IMR-90 (cell line): Measurements from ENCODE around the gene FARP1. TPM values are rescaled to one million over a fixed set of nuclear protein-coding genes. Genes with fewer than 3 reads are reported as not detected.

Source experiments
- ATAC-seq: fragments of 200-7000 bp; cut with Tn5 transposase; 2 replicates; pipeline ENCODE4 v1.9.1; 2020; ENCODE audit warnings: low read depth, mild to moderate bottlenecking, moderate library complexity
- BruUV-seq: library from RNA; stranded (reverse); fragments of 400-500 nt; replicated peaks from 2 replicates; lab custom pipeline; 2021; lab: Mats Ljungman, UMichigan
- CTCF ChIA-PET: fragments of 300-600 bp; formaldehyde crosslinking; extraction: SDS; loops from one replicate; lab custom pipeline; 2021; ENCODE audit warnings: antibody characterized with exemption; lab: Yijun Ruan, JAX
- POLR2A ChIA-PET: fragments of 300-600 bp; sonication (Branson Sonifier 250); formaldehyde crosslinking; loops from one replicate; lab custom pipeline; 2022; ENCODE audit warnings: antibody characterized with exemption; ENCODE audit not compliant: unreplicated experiment; lab: Charles Lee
- DNase-seq: peaks from one replicate; pipeline ENCODE4 v3.0.0; 2013
- H2AFZ ChIP-seq: replicated peaks from 2 replicates; pipeline ENCODE3; 2013; ENCODE audit warnings: low read length, mild to moderate bottlenecking; ENCODE audit not compliant: poor library complexity
- H2AK5ac ChIP-seq: 2 replicates; pipeline ENCODE4 v1.6.1; 2013; ENCODE audit warnings: low read depth, low read length, inconsistent platforms
- H2AK9ac ChIP-seq: replicated peaks from 2 replicates; pipeline ENCODE3; 2013; ENCODE audit warnings: mild to moderate bottlenecking, low read depth, low read length, moderate library complexity; ENCODE audit not compliant: poor library complexity
- H2BK120ac ChIP-seq: 2 replicates; pipeline ENCODE4 v1.6.1; 2013; ENCODE audit warnings: low read depth, low read length, inconsistent platforms
- H2BK15ac ChIP-seq: 3 replicates; pipeline ENCODE4 v1.6.1; 2013; ENCODE audit warnings: low read depth, low read length, inconsistent platforms
- H2BK20ac ChIP-seq: 2 replicates; pipeline ENCODE4 v1.6.1; 2013; ENCODE audit warnings: low read depth, mild to moderate bottlenecking, inconsistent platforms, low read length, moderate library complexity
- H2BK5ac ChIP-seq: 2 replicates; pipeline ENCODE4 v1.6.1; 2013; ENCODE audit warnings: mild to moderate bottlenecking, low read depth, low read length, inconsistent platforms; ENCODE audit not compliant: poor library complexity, severe bottlenecking
- H3K14ac ChIP-seq: replicated peaks from 2 replicates; pipeline ENCODE4 v1.6.1; 2013; ENCODE audit warnings: low read depth, low read length, inconsistent platforms
- H3K18ac ChIP-seq: 2 replicates; pipeline ENCODE4 v1.6.1; 2013; ENCODE audit warnings: low read depth, low read length, control low read depth
- H3K23ac ChIP-seq: 2 replicates; pipeline ENCODE4 v1.6.1; 2013; ENCODE audit warnings: low read depth, low read length, inconsistent platforms
- H3K27ac ChIP-seq: 2 replicates; pipeline ENCODE4 v1.5.1; 2013; ENCODE audit warnings: mild to moderate bottlenecking, control low read depth, low read length; ENCODE audit not compliant: insufficient read depth
- H3K27me3 ChIP-seq: 2 replicates; pipeline ENCODE4 v1.6.1; 2013; ENCODE audit warnings: low read length; ENCODE audit not compliant: control insufficient read depth, insufficient read depth
- H3K36me3 ChIP-seq: 2 replicates; pipeline ENCODE4 v1.6.1; 2013; ENCODE audit warnings: low read length, mixed read lengths; ENCODE audit not compliant: control insufficient read depth, insufficient read depth
- H3K4ac ChIP-seq: 2 replicates; pipeline ENCODE4 v1.6.1; 2013; ENCODE audit warnings: low read depth, low read length, inconsistent platforms
- H3K4me1 ChIP-seq: 2 replicates; pipeline ENCODE4 v1.6.1; 2013; ENCODE audit warnings: low read length, mixed read lengths; ENCODE audit not compliant: control insufficient read depth, insufficient read depth
- H3K4me2 ChIP-seq: 2 replicates; pipeline ENCODE4 v1.6.1; 2013; ENCODE audit warnings: low read depth, mild to moderate bottlenecking, control low read depth, low read length, moderate library complexity
- H3K4me3 ChIP-seq: 2 replicates; pipeline ENCODE4 v1.5.1; 2013; ENCODE audit warnings: low read depth, mild to moderate bottlenecking, control low read depth, low read length, moderate library complexity; ENCODE audit not compliant: insufficient read depth
- H3K56ac ChIP-seq: 2 replicates; pipeline ENCODE4 v1.6.1; 2013; ENCODE audit warnings: low read length, inconsistent platforms; ENCODE audit not compliant: insufficient read depth; ENCODE audit errors: extremely low read depth
- H3K79me1 ChIP-seq, 2 experiments: 2 replicates each; pipeline ENCODE4 v1.6.1; 2013; ENCODE audit warnings: low read length in 2 of 2, inconsistent platforms in 1 of 2, low read depth in 1 of 2
- H3K9ac ChIP-seq: 2 replicates; pipeline ENCODE4 v1.6.1; 2013; ENCODE audit warnings: low read depth, low read length, control low read depth
- H3K9me1 ChIP-seq: 2 replicates; pipeline ENCODE4 v1.6.1; 2013; ENCODE audit warnings: low read length, inconsistent platforms; ENCODE audit not compliant: insufficient read depth
- H3K9me3 ChIP-seq: 2 replicates; pipeline ENCODE4 v1.6.1; 2013; ENCODE audit warnings: low read length; ENCODE audit not compliant: control insufficient read depth, insufficient read depth
- H4K20me1 ChIP-seq: 2 replicates; pipeline ENCODE4 v1.6.1; 2013; ENCODE audit warnings: low read length, inconsistent platforms; ENCODE audit not compliant: insufficient read depth
- H4K5ac ChIP-seq: 2 replicates; pipeline ENCODE4 v1.6.1; 2013; ENCODE audit warnings: mild to moderate bottlenecking, low read depth, low read length, control low read depth
- H4K8ac ChIP-seq, 2 experiments: 2 replicates each; pipeline ENCODE4 v1.6.1; 2013; ENCODE audit warnings: low read depth in 2 of 2, low read length in 2 of 2, control low read depth in 1 of 2, inconsistent platforms in 1 of 2
- H4K91ac ChIP-seq: 2 replicates; pipeline ENCODE4 v1.6.1; 2013; ENCODE audit warnings: low read depth, low read length, inconsistent platforms; ENCODE audit not compliant: insufficient read depth
- CTCF ChIP-seq: conservative IDR thresholded peaks from 2 replicates; pipeline ENCODE4 v1.5.1; 2012; ENCODE audit warnings: mild to moderate bottlenecking, low read depth, low read length, improper control_type of control experiment
- ELK1 ChIP-seq: fragments of 150-350 bp; IDR thresholded peaks from 2 replicates; pipeline ENCODE4 v1.6.1; 2016; ENCODE audit warnings: low read depth, mild to moderate bottlenecking, low read length, moderate library complexity, borderline replicate concordance
- FOS ChIP-seq: fragments of 150-350 bp; IDR thresholded peaks from 2 replicates; pipeline ENCODE4 v1.6.1; 2016; ENCODE audit warnings: low read depth, low read length
- MAZ ChIP-seq: IDR thresholded peaks from 2 replicates; pipeline ENCODE4 v1.6.1; 2012; ENCODE audit warnings: low read depth, mild to moderate bottlenecking, low read length, improper control_type of control experiment, moderate library complexity, borderline replicate concordance
- NFE2L2 ChIP-seq: fragments of 150-350 bp; IDR thresholded peaks from 2 replicates; pipeline ENCODE4 v1.6.1; 2016; ENCODE audit warnings: low read depth, mild to moderate bottlenecking, low read length
- POLR2A ChIP-seq: IDR thresholded peaks from 2 replicates; pipeline ENCODE4 v1.6.1; 2012; ENCODE audit warnings: mild to moderate bottlenecking, low read depth, low read length
- RAD21 ChIP-seq: IDR thresholded peaks from 2 replicates; pipeline ENCODE4 v1.6.1; 2012; ENCODE audit warnings: low read length, improper control_type of control experiment
- RFX5 ChIP-seq: IDR thresholded peaks from 2 replicates; pipeline ENCODE4 v1.8.0; 2012; ENCODE audit warnings: low read depth, mild to moderate bottlenecking, low read length, moderate library complexity
- USF2 ChIP-seq: fragments of 150-350 bp; IDR thresholded peaks from 2 replicates; pipeline ENCODE4 v1.6.1; 2017; ENCODE audit warnings: mild to moderate bottlenecking, antibody characterized with exemption, low read length, low read depth
- WGBS, 2 experiments: methylation state at CpG; one replicate each; pipeline versions ENCODE4 v1.1.5 to v1.1.7; 2013; ENCODE audit warnings: missing lambda C conversion rate in 2 of 2; ENCODE audit not compliant: insufficient read length in 1 of 2; ENCODE audit errors: extremely low coverage in 2 of 2; 5-methylcytosine and 5-hydroxymethylcytosine counted together
- dilution Hi-C: fragments of 300-500 bp; cut with HindIII; formaldehyde crosslinking; loops from one replicate; pipeline ENCODE4 v1.14.3; 2018; ENCODE audit warnings: low sequenced_read_pairs; ENCODE audit not compliant: unreplicated experiment
- in situ Hi-C: fragments of 300-500 bp; cut with MboI; formaldehyde crosslinking; loops from 3 replicates; pipeline ENCODE4 v1.14.3; 2019; ENCODE audit warnings: low sequenced_read_pairs, inconsistent platforms, mixed read lengths
- intact Hi-C: fragments of 100-400 bp; cut with micrococcal nuclease; formaldehyde crosslinking; loops from 2 replicates; pipeline ENCODE4 v1.10.0; 2022
- polyA plus RNA-seq, 3 experiments: library from polyadenylated mRNA; depleted of rRNA; stranded (reverse); fragments of >200 nt; gene quantifications; 2 replicates each; pipeline ENCODE4 v1.2.3, GENCODE V29; 2012; ENCODE audit warnings: low replicate concordance in 1 of 3
- total RNA-seq: library from RNA; depleted of rRNA; stranded (reverse); fragments of >200 nt; gene quantifications from 2 replicates; pipeline ENCODE4 v1.2.3, GENCODE V29; 2012

The FARP1 gene
- total and polyA plus RNA-seq, 2 of the 4 experiments (the other 2 are of a cell fraction), result 39.6 to 57.0 TPM

GRCh38 chr13:98299235-98299965, 156.5 kb downstream of the FARP1 start:
- CTCF ChIA-PET, result no interaction called here
- H3K27me3 ChIP-seq, result no peaks in the 10 kb centered on the region
- peaks cover 52% of the 10 kb centered on the region for H3K4me1 ChIP-seq
- peak overlapping the region; percentile 37 for H2AK5ac ChIP-seq
- H3K4ac ChIP-seq, result peak overlapping the region; percentile 98
- H3K27ac ChIP-seq, result peak overlapping the region; percentile 94; the same call in 1 of the 2 replicates
- peak overlapping the region; percentile 94 for H3K23ac ChIP-seq
- H4K91ac ChIP-seq, result peak overlapping the region; percentile 97
- dilution Hi-C loops (no loop called here), intact Hi-C loops (no loop called here), in situ Hi-C loops (no loop called here)
- peak overlapping the region; percentile 95 for H2BK20ac ChIP-seq
- peak overlapping the region; percentile 36; the same call in 1 of the 2 replicates for H3K4me2 ChIP-seq
- no peak overlapping the region for H2AFZ ChIP-seq
- H4K20me1 ChIP-seq, result peaks cover 10% of the 10 kb centered on the region
- DNase-seq, result peak; percentile 51
- H4K5ac ChIP-seq, result peak overlapping the region; percentile 70
- WGBS, 2 experiments, result no CpG with 5 or more reads among the region's 6 CpGs
- H3K79me1 ChIP-seq, result peaks cover 43 to 87% of the 10 kb centered on the region in 2 experiments
- H3K36me3 ChIP-seq, result peaks cover 2% of the 10 kb centered on the region; the same call in 1 of the 2 replicates
- POLR2A ChIA-PET, result interaction anchor here (0.7 to 1.0 kb wide), 2 partner anchors 29 to 65 kb away, joined by 3 read pairs; no protein-coding TSS in a partner anchor
- H3K9me3 ChIP-seq, result no peaks in the 10 kb centered on the region
- peak overlapping the region; percentile 95; the same call in 2 of the 3 replicates for H2BK15ac ChIP-seq
- peak; percentile 8; the same call in 1 of the 2 replicates for ATAC-seq
- peak overlapping the region; percentile 95 for H2BK120ac ChIP-seq
- peak overlapping the region; percentile 93 for H2BK5ac ChIP-seq
- TF ChIP-seq CTCF, result no peak
- no peak for TF ChIP-seq MAZ
- TF ChIP-seq ELK1, result no peak
- no peak for TF ChIP-seq POLR2A
- TF ChIP-seq USF2, result no peak
- TF ChIP-seq FOS, result no peak
- TF ChIP-seq NFE2L2, result no peak
- TF ChIP-seq RAD21, result no peak
- TF ChIP-seq RFX5, result no peak
- H3K9me1 ChIP-seq, result peaks cover 44% of the 10 kb centered on the region
- peak overlapping the region; percentile 62 for H3K9ac ChIP-seq
- peak overlapping the region; percentile 42; the same call in 1 of the 2 replicates for H3K56ac ChIP-seq
- no peak overlapping the region for H3K4me3 ChIP-seq
- no peak overlapping the region for H2AK9ac ChIP-seq
- peak overlapping the region; percentile 88 for H3K18ac ChIP-seq
- H3K14ac ChIP-seq, result peak overlapping the region; percentile 91
- BruUV-seq, result no TSS peak
- H4K8ac ChIP-seq, result peak overlapping the region; percentile 62 to 90
